ENCODE data around the gene TIMP1. TPM values are rescaled to one million over a fixed set of nuclear protein-coding genes. Genes with fewer than 3 reads are reported as not detected.

TIMP1 gene
- total RNA-seq, 2 experiments from 2014 or later: not detected

DNA sequence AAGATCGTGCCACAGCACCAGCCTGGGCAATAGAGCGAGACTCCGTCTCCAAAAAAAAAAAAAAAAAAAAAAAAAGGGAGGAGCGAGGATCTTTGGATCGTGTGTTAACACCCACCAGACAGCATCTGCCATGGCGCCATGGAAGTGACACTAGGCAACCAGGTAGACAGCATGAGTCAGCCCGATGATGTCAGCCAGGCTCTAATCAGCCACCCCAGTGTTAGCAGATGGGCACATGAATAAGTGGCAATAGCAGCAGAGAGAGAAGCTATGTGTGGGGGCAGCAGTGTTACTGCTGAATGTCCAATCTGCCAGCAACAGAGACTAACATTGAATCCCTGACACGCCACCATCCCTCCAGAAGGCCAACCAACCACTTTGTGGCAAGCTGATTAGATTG, 30.8 kb downstream of the TIMP1 start:
- Histone ChIP-seq H3K9me3 (ENCODE audit: low read length) (no peaks in the 10 kb centered on the region), H3K36me3 (ENCODE audit: insufficient read depth, low read length) (no peaks in the 10 kb centered on the region), H3K27ac (ENCODE audit: low read depth, low read length, poor library complexity, severe bottlenecking) (no peak overlapping the region), H3K4me2 (ENCODE audit: low read length) (no peak overlapping the region), H3K79me2 (ENCODE audit: insufficient read depth, low read depth, low read length) (no peaks in the 10 kb centered on the region), H3K9me2 (ENCODE audit: insufficient read depth, low read length) (no peaks in the 10 kb centered on the region), H3K4me3 (ENCODE audit: low read depth, low read length, poor library complexity, severe bottlenecking) (no peak overlapping the region), H4K20me1 (ENCODE audit: insufficient read depth, low read length) (no peaks in the 10 kb centered on the region), H2AFZ (ENCODE audit: low read length) (no peak overlapping the region), H3K4me1 (ENCODE audit: insufficient read depth, low read length, poor library complexity, severe bottlenecking) (no peaks in the 10 kb centered on the region)
- no TSS peak for BruUV-seq (replicated peaks)
- DNase-seq (ENCODE audit: low spot score): no peak
- TF ChIP-seq, protein P1, sequence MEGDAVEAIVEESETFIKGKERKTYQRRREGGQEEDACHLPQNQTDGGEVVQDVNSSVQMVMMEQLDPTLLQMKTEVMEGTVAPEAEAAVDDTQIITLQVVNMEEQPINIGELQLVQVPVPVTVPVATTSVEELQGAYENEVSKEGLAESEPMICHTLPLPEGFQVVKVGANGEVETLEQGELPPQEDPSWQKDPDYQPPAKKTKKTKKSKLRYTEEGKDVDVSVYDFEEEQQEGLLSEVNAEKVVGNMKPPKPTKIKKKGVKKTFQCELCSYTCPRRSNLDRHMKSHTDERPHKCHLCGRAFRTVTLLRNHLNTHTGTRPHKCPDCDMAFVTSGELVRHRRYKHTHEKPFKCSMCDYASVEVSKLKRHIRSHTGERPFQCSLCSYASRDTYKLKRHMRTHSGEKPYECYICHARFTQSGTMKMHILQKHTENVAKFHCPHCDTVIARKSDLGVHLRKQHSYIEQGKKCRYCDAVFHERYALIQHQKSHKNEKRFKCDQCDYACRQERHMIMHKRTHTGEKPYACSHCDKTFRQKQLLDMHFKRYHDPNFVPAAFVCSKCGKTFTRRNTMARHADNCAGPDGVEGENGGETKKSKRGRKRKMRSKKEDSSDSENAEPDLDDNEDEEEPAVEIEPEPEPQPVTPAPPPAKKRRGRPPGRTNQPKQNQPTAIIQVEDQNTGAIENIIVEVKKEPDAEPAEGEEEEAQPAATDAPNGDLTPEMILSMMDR (conservative IDR thresholded peaks at IDR 0.05; ENCODE audit: low read length): no peak
- ChIA-PET CTCF (ENCODE audit: unreplicated experiment) (interaction anchor here (0.8 kb wide), 1 partner anchor 11 kb away, joined by 3 read pairs; no protein-coding TSS in a partner anchor), POLR2A (no interaction called here)
- intact Hi-C loops (cut with micrococcal nuclease; ENCODE audit: unreplicated experiment): no loop called here

DNA sequence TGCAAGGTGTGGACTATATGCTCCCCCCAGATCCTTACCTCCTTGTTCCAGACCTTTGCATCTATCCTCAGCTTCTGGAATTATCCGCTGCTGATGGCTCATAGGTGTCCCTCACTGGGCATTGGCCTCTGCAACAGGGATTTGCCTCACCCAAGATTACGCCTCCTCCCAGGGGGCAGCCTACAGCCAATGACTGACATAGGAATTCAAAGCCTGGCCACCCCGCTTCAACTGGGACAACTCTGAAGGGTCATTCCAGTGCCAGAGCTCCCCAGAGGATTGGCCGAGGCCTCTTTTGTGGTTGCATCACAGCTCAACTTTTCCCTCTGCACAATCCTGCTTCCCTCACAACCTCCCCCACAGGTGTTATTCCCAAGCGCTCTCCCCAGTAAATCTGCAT, 32.4 kb downstream of the TIMP1 start:
- Histone ChIP-seq H3K4me1 (ENCODE audit: insufficient read depth, low read length, poor library complexity, severe bottlenecking) (no peaks in the 10 kb centered on the region), H3K36me3 (ENCODE audit: insufficient read depth, low read length) (no peaks in the 10 kb centered on the region), H4K20me1 (ENCODE audit: insufficient read depth, low read length) (no peaks in the 10 kb centered on the region), H3K9me3 (ENCODE audit: low read length) (no peaks in the 10 kb centered on the region), H2AFZ (ENCODE audit: low read length) (no peak overlapping the region), H3K27ac (ENCODE audit: low read depth, low read length, poor library complexity, severe bottlenecking) (no peak overlapping the region), H3K4me3 (ENCODE audit: low read depth, low read length, poor library complexity, severe bottlenecking) (no peak overlapping the region), H3K79me2 (ENCODE audit: insufficient read depth, low read depth, low read length) (no peaks in the 10 kb centered on the region), H3K4me2 (ENCODE audit: low read length) (no peak overlapping the region), H3K9me2 (ENCODE audit: insufficient read depth, low read length) (no peaks in the 10 kb centered on the region)
- ChIA-PET POLR2A (no interaction called here), CTCF (ENCODE audit: unreplicated experiment) (no interaction called here)
- TF ChIP-seq, protein P1 (conservative IDR thresholded peaks at IDR 0.05; ENCODE audit: low read length): no peak
- no peak for TF ChIP-seq EZH2phosphoT487 (IDR thresholded peaks at IDR 0.05; ENCODE audit: borderline replicate concordance, low read depth, low read length)
- DNase-seq (ENCODE audit: low spot score): no peak
- no TSS peak for BruUV-seq (replicated peaks)
- intact Hi-C loops (cut with micrococcal nuclease; ENCODE audit: unreplicated experiment): no loop called here

DNA sequence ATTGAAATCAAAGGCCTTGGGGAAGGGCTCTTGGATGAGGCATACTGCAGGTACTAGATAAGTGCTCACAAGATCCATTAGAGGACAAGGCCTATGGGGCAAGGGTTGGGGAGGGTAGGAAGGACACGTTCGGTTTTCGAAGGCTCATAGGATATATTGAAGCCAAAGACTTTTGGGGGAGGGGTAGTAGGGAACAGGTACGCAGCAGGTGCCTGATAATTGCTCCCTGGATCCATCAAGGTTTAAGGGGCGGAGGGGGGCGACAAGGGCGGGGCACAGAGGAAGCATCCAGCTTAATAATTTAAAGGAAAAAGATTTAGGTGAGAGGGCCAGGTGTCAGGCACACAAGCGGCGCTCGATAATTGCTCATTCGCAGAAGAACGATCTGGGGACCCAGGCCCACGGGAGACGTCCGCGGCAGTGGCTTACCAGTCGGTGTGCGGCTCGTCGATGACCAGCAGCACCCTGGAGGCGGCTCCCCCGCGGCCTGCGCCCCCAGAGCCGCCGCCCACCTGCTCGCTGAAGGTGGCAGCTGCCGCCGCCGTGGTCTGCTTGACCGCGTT, 36.8 kb downstream of the TIMP1 start:
- Histone ChIP-seq H3K4me3 (ENCODE audit: low read depth, low read length, poor library complexity, severe bottlenecking) (no peak overlapping the region), H3K79me2 (ENCODE audit: insufficient read depth, low read depth, low read length) (no peaks in the 10 kb centered on the region), H3K9me3 (ENCODE audit: low read length) (no peaks in the 10 kb centered on the region), H3K4me1 (ENCODE audit: insufficient read depth, low read length, poor library complexity, severe bottlenecking) (no peaks in the 10 kb centered on the region), H2AFZ (ENCODE audit: low read length) (no peak overlapping the region), H4K20me1 (ENCODE audit: insufficient read depth, low read length) (no peaks in the 10 kb centered on the region), H3K4me2 (ENCODE audit: low read length) (no peak overlapping the region), H3K9me2 (ENCODE audit: insufficient read depth, low read length) (no peaks in the 10 kb centered on the region), H3K27ac (ENCODE audit: low read depth, low read length, poor library complexity, severe bottlenecking) (no peak overlapping the region), H3K36me3 (ENCODE audit: insufficient read depth, low read length) (no peaks in the 10 kb centered on the region)
- intact Hi-C loops (cut with micrococcal nuclease; ENCODE audit: unreplicated experiment): no loop called here
- no peak for DNase-seq (ENCODE audit: low spot score)
- no peak for TF ChIP-seq EZH2phosphoT487 (IDR thresholded peaks at IDR 0.05; ENCODE audit: borderline replicate concordance, low read depth, low read length)
- TF ChIP-seq, protein P1 (conservative IDR thresholded peaks at IDR 0.05; ENCODE audit: low read length): no peak
- POLR2A ChIA-PET: interaction anchor here (0.6 kb wide), 1 partner anchor 250 kb away, joined by 3 read pairs; no protein-coding TSS in a partner anchor
- no TSS peak for BruUV-seq (replicated peaks)
- CTCF ChIA-PET (ENCODE audit: unreplicated experiment): no interaction called here
